ENCODE measurements around the gene SORL1-AS1.

SORL1-AS1 gene

DNA sequence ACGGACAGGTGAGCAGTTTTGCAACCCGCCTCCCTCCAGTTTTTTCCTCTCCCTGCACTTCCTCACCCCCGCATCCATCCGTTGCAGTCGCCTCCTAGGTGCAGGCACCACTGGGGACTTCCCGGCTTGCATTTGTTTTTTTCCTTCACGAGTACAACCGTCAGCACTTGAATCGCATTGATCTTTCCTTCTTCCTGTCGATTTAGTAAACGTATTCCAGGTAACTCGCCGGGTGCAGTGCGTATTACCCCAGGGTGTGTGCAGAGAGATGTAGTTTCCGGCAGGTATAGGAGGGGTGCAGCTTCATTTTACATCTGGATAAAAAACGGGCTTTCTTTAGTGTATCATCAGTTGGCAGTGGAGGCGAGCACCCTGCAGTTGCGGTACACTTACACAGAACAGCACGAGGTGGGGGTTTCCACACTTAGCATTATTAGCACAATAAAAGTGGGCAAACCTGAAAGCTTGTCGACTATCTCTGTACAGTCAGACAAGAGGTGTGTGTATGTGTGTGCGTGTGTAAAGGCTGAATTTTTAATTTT is at the start of gene SORL1-AS1:
Gene SORL1-AS1, minus strand, starts transcription at position 359 of the 542 bp plus-strand sequence.
- intact Hi-C loops (cut with micrococcal nuclease): loop anchor here (5.0 to 10.0 kb wide), 2 partner anchors 35 to 122 kb away; no protein-coding TSS in a partner anchor
- Mint-ChIP-seq H3K27me3 (no peaks in the 10 kb centered on the region), H3K27ac (peak within 1 kb of the TSS; percentile 81), H3K36me3 (ENCODE audit: low read depth) (peaks cover 5% of the 10 kb centered on the region), H3K4me3 (peak within 1 kb of the TSS; percentile 80), H3K9me3 (no peaks in the 10 kb centered on the region), H3K4me1 (ENCODE audit: low read depth) (peaks cover 92% of the 10 kb centered on the region)

DNA sequence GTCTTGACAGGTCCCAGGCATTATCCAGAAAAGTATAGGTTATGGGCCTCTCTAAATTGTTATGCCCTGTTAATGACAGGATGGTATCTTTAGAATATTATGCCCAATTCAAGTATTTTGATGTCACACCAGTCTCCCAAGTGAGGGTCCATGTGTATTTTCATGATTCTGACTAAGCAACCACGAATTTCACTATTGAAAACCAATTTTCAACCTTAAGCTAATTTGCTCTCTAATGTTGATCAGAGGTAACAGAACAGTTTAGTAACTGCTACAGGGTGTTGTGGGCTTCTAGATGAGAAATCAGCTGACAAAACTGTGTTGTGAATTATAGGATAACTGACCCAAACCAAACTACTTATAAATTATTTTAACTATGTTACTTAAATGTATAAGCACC is 48.0 kb upstream of the SORL1-AS1 start:
- intact Hi-C loops (cut with micrococcal nuclease): no loop called here
- H3K4me1 Mint-ChIP-seq (ENCODE audit: low read depth): peaks cover 17% of the 10 kb centered on the region
- H3K27ac Mint-ChIP-seq: no peak overlapping the region
- H3K4me3 Mint-ChIP-seq: no peak overlapping the region
- peaks cover 58% of the 10 kb centered on the region for H3K36me3 Mint-ChIP-seq (ENCODE audit: low read depth)
- peaks cover 11% of the 10 kb centered on the region for H3K9me3 Mint-ChIP-seq
- H3K27me3 Mint-ChIP-seq: peaks cover 2% of the 10 kb centered on the region

DNA sequence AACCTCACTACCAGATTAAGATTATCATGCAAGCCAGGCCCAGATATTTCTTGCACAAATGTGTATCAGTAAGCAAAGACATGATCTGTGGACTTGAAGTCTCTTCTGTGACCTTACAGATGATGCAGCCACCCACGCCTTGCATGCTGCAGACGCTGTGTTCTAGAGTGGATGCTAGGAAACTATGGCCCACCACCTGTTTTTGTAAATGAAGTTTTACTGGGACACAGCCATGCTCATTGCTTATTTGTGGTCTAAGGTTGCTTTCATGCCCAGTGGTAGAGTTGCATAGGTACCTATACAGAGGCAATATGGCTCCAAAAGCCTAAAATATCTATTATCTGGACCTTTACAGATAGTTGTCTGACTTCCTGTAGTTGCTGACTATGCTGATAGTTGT is 47.5 kb upstream of the SORL1-AS1 start:
- no peak overlapping the region for H3K4me3 Mint-ChIP-seq
- no peak overlapping the region for H3K27ac Mint-ChIP-seq
- H3K36me3 Mint-ChIP-seq (ENCODE audit: low read depth): peaks cover 54% of the 10 kb centered on the region
- intact Hi-C loops (cut with micrococcal nuclease): no loop called here
- peaks cover 2% of the 10 kb centered on the region for H3K27me3 Mint-ChIP-seq
- peaks cover 17% of the 10 kb centered on the region for H3K4me1 Mint-ChIP-seq (ENCODE audit: low read depth)
- peaks cover 8% of the 10 kb centered on the region for H3K9me3 Mint-ChIP-seq

DNA sequence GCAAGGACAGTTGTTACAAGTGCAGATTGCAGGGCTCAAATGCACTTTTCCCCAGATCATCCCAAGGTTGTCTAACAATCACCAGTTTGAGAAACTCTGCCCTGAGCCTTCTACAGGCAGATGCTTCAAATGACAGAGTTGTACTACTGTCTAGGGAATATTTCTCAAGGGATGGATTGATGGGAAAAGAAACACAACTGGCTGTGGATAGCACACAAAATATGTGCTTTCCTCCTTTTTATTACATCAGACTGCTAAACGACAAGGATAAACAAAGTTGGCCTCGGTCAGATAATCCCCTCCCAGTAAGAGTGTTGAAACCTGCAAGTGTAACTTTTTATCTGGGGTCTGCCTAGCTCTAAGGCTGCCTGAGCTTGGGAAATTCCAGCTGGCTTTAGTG is 46.6 kb upstream of the SORL1-AS1 start:
- no peak overlapping the region for H3K4me3 Mint-ChIP-seq
- H3K4me1 Mint-ChIP-seq (ENCODE audit: low read depth): peaks cover 19% of the 10 kb centered on the region
- intact Hi-C loops (cut with micrococcal nuclease): no loop called here
- H3K36me3 Mint-ChIP-seq (ENCODE audit: low read depth): peaks cover 51% of the 10 kb centered on the region
- H3K27ac Mint-ChIP-seq: no peak overlapping the region
- peaks cover 2% of the 10 kb centered on the region for H3K27me3 Mint-ChIP-seq
- H3K9me3 Mint-ChIP-seq: peaks cover 8% of the 10 kb centered on the region

DNA sequence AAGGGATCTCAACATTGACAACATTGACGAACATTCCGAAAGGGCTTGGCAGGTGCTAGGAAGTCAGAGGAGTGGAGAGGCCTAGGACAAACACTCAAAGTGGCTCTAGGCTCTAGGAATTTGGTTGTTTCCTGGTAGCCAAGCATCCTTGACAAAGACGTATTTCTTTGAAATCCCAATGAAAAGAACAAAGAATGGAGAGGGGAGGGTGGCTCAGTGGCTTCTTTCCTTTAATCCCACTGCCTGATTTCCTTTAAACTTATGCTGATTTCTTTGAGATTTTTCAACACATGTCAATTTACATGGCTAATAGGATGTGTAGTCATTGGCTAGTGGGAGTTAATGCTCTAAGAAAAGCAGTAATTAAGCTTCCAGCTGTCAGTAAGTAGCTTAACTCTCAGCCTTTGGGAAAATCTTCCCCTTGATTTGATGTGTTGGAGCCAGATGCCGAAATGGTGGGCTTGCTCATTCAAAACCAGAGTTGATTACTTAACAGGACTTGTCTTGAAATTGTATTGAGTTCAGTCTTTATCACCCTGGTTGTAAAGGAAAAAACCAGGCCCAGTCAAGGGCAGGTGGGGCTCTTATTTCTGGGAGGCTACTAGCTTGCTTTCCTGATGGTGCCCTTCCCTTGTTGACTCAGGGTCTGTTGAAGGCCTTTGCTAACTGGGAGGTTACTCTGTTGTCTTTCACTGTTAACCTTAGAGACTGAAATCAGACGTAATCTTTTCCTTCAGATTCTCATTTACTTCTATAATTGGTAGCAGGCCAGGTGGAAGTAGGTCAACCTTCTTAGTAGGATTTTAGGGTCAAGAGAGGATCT is 44.6 kb upstream of the SORL1-AS1 start:
- Mint-ChIP-seq H3K4me1 (ENCODE audit: low read depth) (peaks cover 8% of the 10 kb centered on the region), H3K36me3 (ENCODE audit: low read depth) (peaks cover 51% of the 10 kb centered on the region), H3K27ac (no peak overlapping the region), H3K4me3 (no peak overlapping the region), H3K9me3 (peaks cover 8% of the 10 kb centered on the region), H3K27me3 (peaks cover 2% of the 10 kb centered on the region)
- intact Hi-C loops (cut with micrococcal nuclease): no loop called here

DNA sequence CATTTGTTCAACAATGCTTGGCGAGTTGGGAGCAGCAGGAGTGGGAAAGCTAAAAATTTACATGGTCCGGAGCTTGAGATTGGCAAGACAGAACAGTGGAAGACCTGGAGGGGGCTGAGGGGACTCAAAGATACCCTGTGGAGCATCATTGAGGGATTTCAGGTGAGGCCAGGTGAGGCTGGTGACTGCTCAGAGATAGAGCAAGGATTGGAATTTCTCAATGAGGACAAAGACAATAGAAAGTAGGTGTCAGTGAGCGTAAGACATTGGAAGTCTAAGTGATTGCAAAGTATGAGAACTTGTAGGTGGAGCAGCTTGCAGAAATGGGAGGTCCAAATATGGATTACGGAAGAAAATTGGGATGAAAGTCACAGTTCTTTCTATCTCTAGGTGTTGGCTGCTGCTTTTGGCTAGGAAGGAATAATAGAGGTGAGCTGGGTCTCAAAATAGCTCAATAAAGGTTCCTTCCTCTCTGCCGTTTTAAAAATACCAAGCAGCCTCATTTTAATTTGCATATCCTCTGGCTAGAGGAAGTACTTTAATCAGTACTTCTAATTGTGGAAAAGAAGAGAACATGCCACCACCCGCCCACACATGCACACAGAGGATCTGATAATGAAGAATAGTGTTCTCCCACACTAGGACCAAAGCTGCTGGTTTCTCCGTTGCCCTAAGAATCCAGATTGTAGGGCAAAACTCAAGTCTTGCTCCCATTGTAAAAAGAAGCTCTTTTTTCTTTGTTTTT is 41.8 kb upstream of the SORL1-AS1 start:
- H3K27me3 Mint-ChIP-seq: peaks cover 2% of the 10 kb centered on the region
- no peaks in the 10 kb centered on the region for H3K9me3 Mint-ChIP-seq
- H3K4me1 Mint-ChIP-seq (ENCODE audit: low read depth): peaks cover 8% of the 10 kb centered on the region
- H3K27ac Mint-ChIP-seq: no peak overlapping the region
- intact Hi-C loops (cut with micrococcal nuclease): no loop called here
- peaks cover 62% of the 10 kb centered on the region for H3K36me3 Mint-ChIP-seq (ENCODE audit: low read depth)
- H3K4me3 Mint-ChIP-seq: no peak overlapping the region

DNA sequence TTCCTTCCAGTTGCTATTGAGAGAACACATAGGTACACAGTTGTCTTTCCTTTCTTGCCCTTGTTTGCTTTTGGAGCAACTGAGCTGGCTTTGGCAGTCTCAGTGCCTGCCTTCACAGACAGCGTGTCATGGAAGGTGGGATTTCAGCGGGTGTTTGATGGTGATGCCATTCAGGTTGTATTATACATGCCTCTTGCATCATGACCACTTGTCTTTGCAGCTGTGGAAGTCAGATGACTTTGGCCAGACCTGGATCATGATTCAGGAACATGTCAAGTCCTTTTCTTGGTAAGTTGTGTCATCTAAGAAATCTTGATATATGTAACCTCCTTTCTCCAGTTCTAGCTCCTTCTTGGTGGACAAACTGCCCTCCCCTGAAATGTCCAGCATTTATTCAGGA is 37.1 kb upstream of the SORL1-AS1 start:
- Mint-ChIP-seq H3K4me1 (ENCODE audit: low read depth) (peaks cover 8% of the 10 kb centered on the region), H3K27ac (no peak overlapping the region), H3K4me3 (no peak overlapping the region), H3K27me3 (no peaks in the 10 kb centered on the region), H3K9me3 (no peaks in the 10 kb centered on the region), H3K36me3 (ENCODE audit: low read depth) (peaks cover 60% of the 10 kb centered on the region)
- intact Hi-C loops (cut with micrococcal nuclease): no loop called here

DNA sequence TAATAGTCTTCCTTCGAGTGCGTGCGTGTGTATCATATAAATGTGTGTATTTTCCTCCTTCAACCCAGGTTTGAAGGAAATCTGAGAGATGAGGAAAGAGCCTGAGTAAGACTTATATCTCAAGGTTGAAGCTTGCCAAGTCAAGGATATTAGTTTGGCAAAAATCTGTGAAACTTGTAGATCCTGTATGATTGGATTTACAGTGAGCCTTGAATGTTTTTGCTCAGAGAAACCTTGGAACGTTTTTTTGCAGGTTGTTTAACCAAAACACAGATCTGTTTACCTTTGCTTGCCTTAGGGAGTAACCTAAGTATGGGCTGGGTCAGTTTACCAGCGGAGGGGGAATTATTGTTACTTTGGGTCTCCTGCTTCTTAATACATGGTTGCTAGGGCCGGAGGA is 35.9 kb upstream of the SORL1-AS1 start:
- H3K9me3 Mint-ChIP-seq: no peaks in the 10 kb centered on the region
- H3K27ac Mint-ChIP-seq: no peak overlapping the region
- intact Hi-C loops (cut with micrococcal nuclease): no loop called here
- peaks cover 10% of the 10 kb centered on the region for H3K4me1 Mint-ChIP-seq (ENCODE audit: low read depth)
- H3K4me3 Mint-ChIP-seq: no peak overlapping the region
- H3K27me3 Mint-ChIP-seq: no peaks in the 10 kb centered on the region
- H3K36me3 Mint-ChIP-seq (ENCODE audit: low read depth): peaks cover 68% of the 10 kb centered on the region

DNA sequence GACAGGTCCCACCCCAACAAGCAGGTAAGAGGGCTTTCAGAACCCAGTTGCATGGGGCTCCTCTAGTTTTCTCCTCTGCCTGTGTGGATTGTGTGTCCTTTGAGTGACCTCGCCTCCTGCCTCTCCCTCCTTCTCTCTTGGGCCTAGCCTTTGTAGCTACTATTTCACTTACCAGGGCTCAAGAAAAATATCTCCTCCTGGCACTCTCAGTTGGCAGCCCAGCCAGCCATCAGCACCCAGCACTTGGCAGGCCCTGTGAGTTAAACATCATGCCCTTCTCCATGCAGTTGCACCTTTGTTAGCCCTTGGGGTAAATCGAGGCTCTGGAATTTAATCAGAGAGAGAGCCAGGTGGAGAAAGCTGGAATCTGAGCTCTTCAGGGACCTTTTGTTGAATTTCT is 35.4 kb upstream of the SORL1-AS1 start:
- Mint-ChIP-seq H3K27ac (no peak overlapping the region), H3K9me3 (no peaks in the 10 kb centered on the region), H3K4me1 (ENCODE audit: low read depth) (peaks cover 15% of the 10 kb centered on the region), H3K36me3 (ENCODE audit: low read depth) (peaks cover 68% of the 10 kb centered on the region), H3K27me3 (no peaks in the 10 kb centered on the region), H3K4me3 (no peak overlapping the region)
- intact Hi-C loops (cut with micrococcal nuclease): no loop called here

DNA sequence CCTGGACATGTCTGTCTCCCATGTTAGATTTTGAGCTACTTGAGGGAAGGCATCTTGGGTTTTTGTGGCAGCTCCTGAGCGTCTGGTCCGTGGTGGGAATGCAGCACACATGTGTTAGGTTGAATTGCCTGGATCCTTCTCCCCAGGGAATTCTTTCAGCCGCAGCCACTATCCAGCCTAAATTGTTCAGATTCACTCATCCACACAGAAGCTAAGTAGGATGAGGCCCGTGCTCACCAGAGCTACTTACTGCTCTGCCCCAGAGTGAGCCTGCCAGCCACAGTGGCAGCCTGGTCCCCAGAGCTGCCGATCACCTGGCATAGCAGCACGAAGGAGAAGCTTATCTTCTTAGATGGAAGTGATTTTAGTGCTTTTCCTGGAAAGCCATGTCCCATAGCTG is 34.4 kb upstream of the SORL1-AS1 start:
- peaks cover 24% of the 10 kb centered on the region for H3K4me1 Mint-ChIP-seq (ENCODE audit: low read depth)
- peaks cover 68% of the 10 kb centered on the region for H3K36me3 Mint-ChIP-seq (ENCODE audit: low read depth)
- H3K27ac Mint-ChIP-seq: no peak overlapping the region
- H3K4me3 Mint-ChIP-seq: no peak overlapping the region
- intact Hi-C loops (cut with micrococcal nuclease): no loop called here
- H3K9me3 Mint-ChIP-seq: no peaks in the 10 kb centered on the region
- H3K27me3 Mint-ChIP-seq: no peaks in the 10 kb centered on the region

DNA sequence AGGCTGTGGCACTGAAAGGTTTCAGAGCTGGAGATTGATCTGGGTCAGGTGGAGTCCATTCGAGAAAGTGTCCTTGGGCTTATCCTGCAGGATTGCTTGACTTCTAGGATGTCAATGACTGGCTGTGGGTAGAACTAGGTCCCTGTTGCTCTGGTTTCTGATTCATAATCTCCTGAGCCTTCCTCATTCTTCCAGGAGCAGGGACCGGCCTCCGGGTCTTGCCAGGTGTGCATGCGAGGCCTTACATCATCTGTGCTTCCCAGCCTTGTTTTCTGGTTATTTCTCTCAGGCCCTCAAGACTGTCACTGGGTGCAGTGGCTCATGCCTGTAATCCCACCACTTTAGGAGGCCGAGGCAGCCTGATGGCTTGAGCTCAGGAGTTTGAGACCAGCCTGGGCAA is 33.3 kb upstream of the SORL1-AS1 start:
- peaks cover 4% of the 10 kb centered on the region for H3K27me3 Mint-ChIP-seq
- H3K4me1 Mint-ChIP-seq (ENCODE audit: low read depth): peaks cover 36% of the 10 kb centered on the region
- H3K9me3 Mint-ChIP-seq: no peaks in the 10 kb centered on the region
- no peak overlapping the region for H3K27ac Mint-ChIP-seq
- H3K36me3 Mint-ChIP-seq (ENCODE audit: low read depth): peaks cover 57% of the 10 kb centered on the region
- intact Hi-C loops (cut with micrococcal nuclease): no loop called here
- no peak overlapping the region for H3K4me3 Mint-ChIP-seq

DNA sequence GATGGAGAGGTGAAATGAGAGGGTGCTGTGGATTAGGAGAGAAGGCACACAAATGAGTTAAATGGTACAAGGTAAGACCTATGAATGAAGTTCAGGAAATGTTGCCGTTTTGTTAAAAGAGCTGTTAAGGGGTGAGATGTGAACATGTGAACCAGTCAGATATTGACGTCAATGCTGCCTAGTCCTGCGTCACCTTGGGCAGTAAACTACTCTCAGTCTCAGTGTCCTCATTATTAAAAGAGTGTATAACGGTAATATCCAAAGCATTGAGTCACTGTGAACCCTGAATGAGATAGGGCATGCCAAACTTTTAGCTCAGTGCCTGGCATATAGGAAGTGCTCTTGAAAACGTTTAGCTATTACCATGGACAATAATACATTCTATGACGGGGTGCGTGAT is 32.4 kb upstream of the SORL1-AS1 start:
- Mint-ChIP-seq H3K27ac (no peak overlapping the region), H3K27me3 (peaks cover 4% of the 10 kb centered on the region), H3K36me3 (ENCODE audit: low read depth) (peaks cover 49% of the 10 kb centered on the region), H3K9me3 (no peaks in the 10 kb centered on the region), H3K4me1 (ENCODE audit: low read depth) (peaks cover 40% of the 10 kb centered on the region), H3K4me3 (no peak overlapping the region)
- intact Hi-C loops (cut with micrococcal nuclease): no loop called here

DNA sequence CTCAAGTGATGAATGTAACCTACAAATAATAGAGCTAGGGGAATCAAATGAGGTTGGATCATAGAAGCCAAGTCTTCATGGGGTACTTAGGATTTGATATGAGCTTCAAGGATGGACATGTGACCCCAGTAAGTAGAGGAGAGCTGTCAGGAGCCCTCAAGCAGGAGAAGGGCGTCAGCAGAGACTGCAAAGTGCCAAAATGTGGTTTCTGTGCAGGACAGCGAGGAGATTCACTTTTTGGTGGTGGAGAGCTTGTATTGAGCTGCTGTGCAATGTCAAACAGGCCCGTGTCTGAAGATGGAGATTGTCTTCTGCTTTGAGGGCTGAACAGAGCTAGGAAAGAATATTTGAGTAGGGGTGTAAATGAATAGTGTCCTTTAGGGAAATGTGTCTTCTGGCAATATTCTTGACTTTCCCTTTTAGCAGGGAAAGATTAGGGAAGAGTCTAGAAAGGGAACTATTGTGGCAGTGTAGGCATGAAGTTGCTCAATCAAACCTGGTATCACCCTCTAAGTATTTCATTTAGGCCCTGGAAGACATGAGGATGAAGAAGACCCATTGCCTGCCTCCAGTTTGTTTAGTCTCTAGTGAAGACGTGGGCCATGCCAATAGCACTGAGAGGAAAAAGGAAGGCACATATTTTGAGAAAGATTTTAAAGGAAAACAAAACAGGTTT is 31.2 kb upstream of the SORL1-AS1 start:
- Mint-ChIP-seq H3K36me3 (ENCODE audit: low read depth) (peaks cover 44% of the 10 kb centered on the region), H3K4me3 (no peak overlapping the region), H3K4me1 (ENCODE audit: low read depth) (peaks cover 48% of the 10 kb centered on the region), H3K27ac (no peak overlapping the region), H3K27me3 (peaks cover 9% of the 10 kb centered on the region), H3K9me3 (no peaks in the 10 kb centered on the region)
- intact Hi-C loops (cut with micrococcal nuclease): no loop called here
